WTC11 (cell line): ENCODE results near the gene LAMA5. TPM values are rescaled to one million over a fixed set of nuclear protein-coding genes. Genes with fewer than 3 reads are reported as not detected.

Source experiments
- ATAC-seq: fragments of 200-7000 bp; cut with Tn5 transposase; 2 replicates; pipeline ENCODE4 v1.10.0; 2021; ENCODE audit warnings: mild to moderate bottlenecking, moderate library complexity
- CTCF ChIA-PET: fragments of 300-600 bp; sonication (Branson Sonifier 250); formaldehyde crosslinking; loops from one replicate; lab custom pipeline; 2021; ENCODE audit warnings: antibody characterized with exemption; lab: Charles Lee
- POLR2A ChIA-PET: fragments of 350-600 bp; sonication (Branson Sonifier 250); formaldehyde crosslinking; loops from one replicate; lab custom pipeline; 2021; ENCODE audit warnings: antibody characterized with exemption; lab: Charles Lee
- DNase-seq: peaks from one replicate; pipeline ENCODE4 v3.0.0; 2021; ENCODE audit warnings: low spot score
- H3K27ac Mint-ChIP-seq: 2 replicates; pipeline ENCODE4 v1.8.0; 2021; ENCODE audit warnings: mixed read lengths
- H3K27me3 Mint-ChIP-seq: 2 replicates; pipeline ENCODE4 v1.8.0; 2021; ENCODE audit warnings: low read depth, mild to moderate bottlenecking, moderate library complexity, mixed read lengths
- H3K36me3 Mint-ChIP-seq: 2 replicates; pipeline ENCODE4 v1.8.0; 2021; ENCODE audit warnings: mixed read lengths
- H3K4me1 Mint-ChIP-seq: 2 replicates; pipeline ENCODE4 v1.8.0; 2022; ENCODE audit warnings: mixed read lengths
- H3K4me3 Mint-ChIP-seq: 2 replicates; pipeline ENCODE4 v1.8.0; 2021; ENCODE audit warnings: mild to moderate bottlenecking, moderate library complexity, mixed read lengths
- H3K9me3 Mint-ChIP-seq: 2 replicates; pipeline ENCODE4 v1.8.0; 2021; ENCODE audit warnings: mixed read lengths
- CREM ChIP-seq: sonication (generic); formaldehyde crosslinking; IDR thresholded peaks from 2 replicates; pipeline ENCODE4 v1.8.1; 2022; ENCODE audit warnings: mild to moderate bottlenecking, missing genetic modification reagents, moderate library complexity
- ELF4 ChIP-seq: sonication (generic); formaldehyde crosslinking; IDR thresholded peaks from 2 replicates; pipeline ENCODE4 v1.8.1; 2022; ENCODE audit warnings: low read depth, mild to moderate bottlenecking, moderate library complexity, missing genetic modification reagents
- FOXJ3 ChIP-seq: sonication (generic); formaldehyde crosslinking; IDR thresholded peaks from 2 replicates; pipeline ENCODE4 v1.9.0; 2021; ENCODE audit warnings: missing genetic modification reagents, mild to moderate bottlenecking, borderline replicate concordance
- FOXP1 ChIP-seq: sonication (generic); formaldehyde crosslinking; IDR thresholded peaks from 2 replicates; pipeline ENCODE4 v1.8.0; 2022; ENCODE audit warnings: missing genetic modification reagents, mild to moderate bottlenecking, moderate library complexity, borderline replicate concordance
- HMGA2 ChIP-seq: fragments of 250-450 bp; sonication (Bioruptor Pico); IDR thresholded peaks from 2 replicates; pipeline ENCODE4 v1.4.0; 2021; ENCODE audit warnings: mild to moderate bottlenecking, moderate library complexity
- NFE2L1 ChIP-seq: sonication (generic); formaldehyde crosslinking; IDR thresholded peaks from 2 replicates; pipeline ENCODE4 v1.8.1; 2023; ENCODE audit warnings: missing genetic modification reagents
- RORB ChIP-seq: fragments of 250-450 bp; sonication (Bioruptor Pico); IDR thresholded peaks from 2 replicates; pipeline ENCODE4 v1.9.0; 2021; ENCODE audit warnings: mild to moderate bottlenecking
- ZBTB21 ChIP-seq: sonication (generic); formaldehyde crosslinking; IDR thresholded peaks from 2 replicates; pipeline ENCODE4 v1.8.1; 2023; ENCODE audit warnings: mild to moderate bottlenecking, missing genetic modification reagents, borderline replicate concordance
- ZNF138 ChIP-seq: sonication (generic); formaldehyde crosslinking; conservative IDR thresholded peaks from 2 replicates; pipeline ENCODE4 v1.8.1; 2022; ENCODE audit warnings: mild to moderate bottlenecking, moderate library complexity, missing genetic modification reagents
- ZNF263 ChIP-seq: sonication (generic); formaldehyde crosslinking; IDR thresholded peaks from 2 replicates; pipeline ENCODE4 v1.8.1; 2022; ENCODE audit warnings: low read depth, mild to moderate bottlenecking, moderate library complexity, missing genetic modification reagents
- ZNF423 ChIP-seq: fragments of 250-450 bp; sonication (Bioruptor Pico); IDR thresholded peaks from 2 replicates; pipeline ENCODE4 v2.1.2; 2022; ENCODE audit warnings: mild to moderate bottlenecking, moderate library complexity
- total RNA-seq: library from RNA; stranded (reverse); gene quantifications from 3 replicates; pipeline ENCODE4 v1.2.3, GENCODE V29; 2021
- TF ChIP-seq, protein P1 (sequence below): sonication (generic); formaldehyde crosslinking; IDR thresholded peaks from 2 replicates; pipeline ENCODE4 v1.8.1; 2022; ENCODE audit warnings: mild to moderate bottlenecking, missing genetic modification reagents, moderate library complexity, borderline replicate concordance
- TF ChIP-seq, protein P2 (sequence below): fragments of 200-600 bp; IDR thresholded peaks from 2 replicates; pipeline ENCODE4 v1.8.0; 2022; ENCODE audit warnings: antibody characterized with exemption
- TF ChIP-seq, protein P3 (sequence below): fragments of 250-450 bp; sonication (Bioruptor Pico); IDR thresholded peaks from 2 replicates; pipeline ENCODE4 v1.8.0; 2021; ENCODE audit warnings: mild to moderate bottlenecking
- TF ChIP-seq, protein P4 (sequence below): sonication (generic); formaldehyde crosslinking; IDR thresholded peaks from 2 replicates; pipeline ENCODE4 v1.8.1; 2023; ENCODE audit warnings: mild to moderate bottlenecking, missing genetic modification reagents

LAMA5 gene
- total RNA-seq, 1 experiment from 2014 or later = 329 TPM

DNA sequence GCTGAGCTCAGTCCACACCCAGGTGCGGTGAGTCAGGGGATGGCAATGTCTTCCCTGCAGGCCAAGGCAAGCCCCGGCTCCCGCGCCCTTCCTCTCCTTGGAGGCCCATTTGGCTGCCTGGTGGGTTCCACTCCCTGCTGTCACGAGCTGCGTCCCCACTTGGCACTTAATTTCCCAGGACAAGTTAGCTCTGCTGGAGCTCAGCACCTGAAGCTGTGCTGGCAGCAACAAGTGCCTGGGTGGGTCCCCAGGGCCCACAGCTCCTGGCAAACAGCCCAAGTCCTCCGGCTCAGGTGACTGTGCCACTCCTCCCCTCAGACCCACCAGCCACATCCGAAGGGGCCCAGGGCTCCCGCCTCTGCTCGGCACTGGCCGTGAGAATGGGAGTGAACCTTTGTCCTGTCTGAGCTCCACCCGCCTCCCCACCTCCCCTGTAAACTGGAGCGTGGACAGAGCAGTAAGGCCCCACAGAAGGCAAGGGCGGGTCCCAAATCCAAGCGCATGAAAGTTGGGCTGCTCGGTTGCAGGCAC is 16.9 kb downstream of the LAMA5 start:
- H3K27me3 Mint-ChIP-seq = no peaks in the 10 kb centered on the region
- DNase-seq = no peak
- H3K27ac Mint-ChIP-seq = no peak overlapping the region
- CTCF ChIA-PET = interaction anchor here (1.0 to 3.2 kb wide), 4 partner anchors 14 to 33 kb away, joined by 3 to 14 read pairs (median 5); no protein-coding TSS in a partner anchor
- H3K4me1 Mint-ChIP-seq = peaks cover 2% of the 10 kb centered on the region; the same call in 1 of the 2 replicates
- TF ChIP-seq RORB (CRISPR knock-in tag) (no peak), ZBTB21 (CRISPR knock-in tag) (no peak), CREM (CRISPR knock-in tag) (no peak), HMGA2 (CRISPR knock-in tag) (no peak), ZNF423 (CRISPR knock-in tag) (no peak)
- TF ChIP-seq, protein P1, sequence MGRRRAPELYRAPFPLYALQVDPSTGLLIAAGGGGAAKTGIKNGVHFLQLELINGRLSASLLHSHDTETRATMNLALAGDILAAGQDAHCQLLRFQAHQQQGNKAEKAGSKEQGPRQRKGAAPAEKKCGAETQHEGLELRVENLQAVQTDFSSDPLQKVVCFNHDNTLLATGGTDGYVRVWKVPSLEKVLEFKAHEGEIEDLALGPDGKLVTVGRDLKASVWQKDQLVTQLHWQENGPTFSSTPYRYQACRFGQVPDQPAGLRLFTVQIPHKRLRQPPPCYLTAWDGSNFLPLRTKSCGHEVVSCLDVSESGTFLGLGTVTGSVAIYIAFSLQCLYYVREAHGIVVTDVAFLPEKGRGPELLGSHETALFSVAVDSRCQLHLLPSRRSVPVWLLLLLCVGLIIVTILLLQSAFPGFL (CRISPR knock-in tag) = no peak
- TF ChIP-seq, all 79 proteins: peak for 0
- ATAC-seq = no peak
- Mint-ChIP-seq H3K9me3 (peaks cover 9% of the 10 kb centered on the region), H3K36me3 (peaks cover 49% of the 10 kb centered on the region), H3K4me3 (no peak overlapping the region)
- POLR2A ChIA-PET = no interaction called here

DNA sequence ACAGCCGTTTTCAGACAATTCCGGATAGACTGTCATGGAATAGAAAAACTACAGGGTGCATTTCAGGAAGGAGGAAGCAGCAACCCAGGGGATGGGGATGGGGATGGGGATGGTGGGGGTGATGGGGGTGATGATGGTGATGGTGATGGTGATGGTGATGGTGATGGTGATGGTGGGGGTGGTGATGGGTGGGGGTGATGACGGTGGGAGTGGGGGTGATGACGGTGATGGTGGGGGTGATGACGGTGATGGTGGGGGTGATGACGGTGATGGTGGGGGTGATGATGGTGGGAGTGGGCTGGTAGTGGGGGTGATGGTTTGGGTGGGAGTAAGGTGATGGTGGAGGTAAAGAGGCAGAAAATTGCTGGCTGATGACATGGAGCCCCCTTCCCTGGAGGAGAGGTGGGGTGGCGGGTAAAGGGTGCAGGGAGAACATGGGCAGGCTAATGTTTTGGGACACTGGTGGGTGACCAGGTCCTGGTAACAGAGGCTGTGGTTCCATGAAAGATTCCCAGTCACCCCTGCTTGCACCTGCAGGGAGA is 17.5 kb downstream of the LAMA5 start:
- H3K9me3 Mint-ChIP-seq = peaks cover 9% of the 10 kb centered on the region
- ATAC-seq (no peak), DNase-seq (no peak)
- H3K27ac Mint-ChIP-seq = no peak overlapping the region
- TF ChIP-seq HMGA2 (CRISPR knock-in tag) (no peak), ZNF263 (no peak), NFE2L1 (CRISPR knock-in tag) (no peak), ZNF138 (CRISPR knock-in tag) (no peak), ZNF423 (CRISPR knock-in tag) (no peak)
- TF ChIP-seq, protein P1 (CRISPR knock-in tag) = no peak
- TF ChIP-seq, protein P2, sequence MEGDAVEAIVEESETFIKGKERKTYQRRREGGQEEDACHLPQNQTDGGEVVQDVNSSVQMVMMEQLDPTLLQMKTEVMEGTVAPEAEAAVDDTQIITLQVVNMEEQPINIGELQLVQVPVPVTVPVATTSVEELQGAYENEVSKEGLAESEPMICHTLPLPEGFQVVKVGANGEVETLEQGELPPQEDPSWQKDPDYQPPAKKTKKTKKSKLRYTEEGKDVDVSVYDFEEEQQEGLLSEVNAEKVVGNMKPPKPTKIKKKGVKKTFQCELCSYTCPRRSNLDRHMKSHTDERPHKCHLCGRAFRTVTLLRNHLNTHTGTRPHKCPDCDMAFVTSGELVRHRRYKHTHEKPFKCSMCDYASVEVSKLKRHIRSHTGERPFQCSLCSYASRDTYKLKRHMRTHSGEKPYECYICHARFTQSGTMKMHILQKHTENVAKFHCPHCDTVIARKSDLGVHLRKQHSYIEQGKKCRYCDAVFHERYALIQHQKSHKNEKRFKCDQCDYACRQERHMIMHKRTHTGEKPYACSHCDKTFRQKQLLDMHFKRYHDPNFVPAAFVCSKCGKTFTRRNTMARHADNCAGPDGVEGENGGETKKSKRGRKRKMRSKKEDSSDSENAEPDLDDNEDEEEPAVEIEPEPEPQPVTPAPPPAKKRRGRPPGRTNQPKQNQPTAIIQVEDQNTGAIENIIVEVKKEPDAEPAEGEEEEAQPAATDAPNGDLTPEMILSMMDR = no peak
- ChIA-PET POLR2A (no interaction called here), CTCF (interaction anchor here (1.0 to 3.2 kb wide), 3 partner anchors 16 to 33 kb away, joined by 3 to 14 read pairs (median 7); no protein-coding TSS in a partner anchor)
- H3K27me3 Mint-ChIP-seq = no peaks in the 10 kb centered on the region
- peaks cover 52% of the 10 kb centered on the region for H3K36me3 Mint-ChIP-seq
- peaks cover 2% of the 10 kb centered on the region; the same call in 1 of the 2 replicates for H3K4me1 Mint-ChIP-seq
- no peak overlapping the region for H3K4me3 Mint-ChIP-seq

DNA sequence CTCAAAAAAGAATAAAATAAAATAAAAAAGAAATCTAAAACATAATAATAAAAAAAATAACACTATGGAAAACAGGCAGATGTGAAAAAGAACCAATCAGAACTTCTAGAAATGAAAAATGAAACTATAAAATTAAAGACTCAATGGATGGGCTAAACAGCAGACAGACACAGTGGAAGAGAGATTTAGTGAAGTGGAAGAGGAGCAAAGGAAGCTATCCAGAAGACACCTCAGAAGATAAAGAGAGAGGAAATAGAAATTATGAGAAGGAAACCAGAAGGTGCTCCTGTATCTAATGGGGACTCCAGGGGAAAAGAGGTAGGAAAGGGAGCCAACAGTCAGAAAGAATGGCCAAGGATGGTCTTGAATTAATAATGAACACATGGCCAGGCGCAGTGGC is 18.5 kb downstream of the LAMA5 start:
- Mint-ChIP-seq H3K27ac (no peak overlapping the region), H3K4me1 (peaks cover 2% of the 10 kb centered on the region; the same call in 1 of the 2 replicates), H3K27me3 (no peaks in the 10 kb centered on the region), H3K4me3 (no peak overlapping the region), H3K36me3 (peaks cover 59% of the 10 kb centered on the region), H3K9me3 (peaks cover 9% of the 10 kb centered on the region)
- no peak for ATAC-seq
- no peak for TF ChIP-seq ELF4 (CRISPR knock-in tag)
- TF ChIP-seq, protein P3, sequence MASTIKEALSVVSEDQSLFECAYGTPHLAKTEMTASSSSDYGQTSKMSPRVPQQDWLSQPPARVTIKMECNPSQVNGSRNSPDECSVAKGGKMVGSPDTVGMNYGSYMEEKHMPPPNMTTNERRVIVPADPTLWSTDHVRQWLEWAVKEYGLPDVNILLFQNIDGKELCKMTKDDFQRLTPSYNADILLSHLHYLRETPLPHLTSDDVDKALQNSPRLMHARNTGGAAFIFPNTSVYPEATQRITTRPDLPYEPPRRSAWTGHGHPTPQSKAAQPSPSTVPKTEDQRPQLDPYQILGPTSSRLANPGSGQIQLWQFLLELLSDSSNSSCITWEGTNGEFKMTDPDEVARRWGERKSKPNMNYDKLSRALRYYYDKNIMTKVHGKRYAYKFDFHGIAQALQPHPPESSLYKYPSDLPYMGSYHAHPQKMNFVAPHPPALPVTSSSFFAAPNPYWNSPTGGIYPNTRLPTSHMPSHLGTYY (CRISPR knock-in tag) = no peak
- TF ChIP-seq FOXP1 (CRISPR knock-in tag) = no peak
- TF ChIP-seq, protein P4, sequence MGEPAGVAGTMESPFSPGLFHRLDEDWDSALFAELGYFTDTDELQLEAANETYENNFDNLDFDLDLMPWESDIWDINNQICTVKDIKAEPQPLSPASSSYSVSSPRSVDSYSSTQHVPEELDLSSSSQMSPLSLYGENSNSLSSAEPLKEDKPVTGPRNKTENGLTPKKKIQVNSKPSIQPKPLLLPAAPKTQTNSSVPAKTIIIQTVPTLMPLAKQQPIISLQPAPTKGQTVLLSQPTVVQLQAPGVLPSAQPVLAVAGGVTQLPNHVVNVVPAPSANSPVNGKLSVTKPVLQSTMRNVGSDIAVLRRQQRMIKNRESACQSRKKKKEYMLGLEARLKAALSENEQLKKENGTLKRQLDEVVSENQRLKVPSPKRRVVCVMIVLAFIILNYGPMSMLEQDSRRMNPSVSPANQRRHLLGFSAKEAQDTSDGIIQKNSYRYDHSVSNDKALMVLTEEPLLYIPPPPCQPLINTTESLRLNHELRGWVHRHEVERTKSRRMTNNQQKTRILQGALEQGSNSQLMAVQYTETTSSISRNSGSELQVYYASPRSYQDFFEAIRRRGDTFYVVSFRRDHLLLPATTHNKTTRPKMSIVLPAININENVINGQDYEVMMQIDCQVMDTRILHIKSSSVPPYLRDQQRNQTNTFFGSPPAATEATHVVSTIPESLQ (CRISPR knock-in tag) = no peak
- TF ChIP-seq, protein P2 = no peak
- TF ChIP-seq FOXJ3 = no peak
- no peak for DNase-seq
- ChIA-PET POLR2A (interaction anchor here (0.6 kb wide), 1 partner anchor 1425 kb away, joined by 4 read pairs; no protein-coding TSS in a partner anchor), CTCF (interaction anchor here (3.2 kb wide), 1 partner anchor 34 kb away, joined by 14 read pairs; no protein-coding TSS in a partner anchor)
